GM12865 (cell line): ENCODE results near the gene SPEF2.
"Not testable (repeated sequence)": the region's sequence is repeated elsewhere in the genome, so short reads cannot be mapped to it uniquely, and the experiment has no call there.

Experiments used
- DNase-seq: peaks from one replicate; pipeline ENCODE4 v3.0.0; 2010; ENCODE audit warnings: low read depth
- H3K4me3 ChIP-seq: 2 replicates; pipeline ENCODE4 v1.5.1; 2011; ENCODE audit warnings: mild to moderate bottlenecking, low read depth, low read length, control low read depth
- CTCF ChIP-seq: IDR thresholded peaks from 2 replicates; pipeline ENCODE4 v1.5.1; 2011; ENCODE audit warnings: low read length, control low read depth, low read depth, inconsistent platforms; ENCODE audit not compliant: insufficient read depth; ENCODE audit errors: missing control alignments

The SPEF2 gene

GRCh38 chr5:35853631-35854030 lies 236.0 kb downstream of the SPEF2 start:
- TF ChIP-seq CTCF: no peak
- H3K4me3 ChIP-seq: no peak overlapping the region
- DNase-seq: peak; percentile 75

DNA sequence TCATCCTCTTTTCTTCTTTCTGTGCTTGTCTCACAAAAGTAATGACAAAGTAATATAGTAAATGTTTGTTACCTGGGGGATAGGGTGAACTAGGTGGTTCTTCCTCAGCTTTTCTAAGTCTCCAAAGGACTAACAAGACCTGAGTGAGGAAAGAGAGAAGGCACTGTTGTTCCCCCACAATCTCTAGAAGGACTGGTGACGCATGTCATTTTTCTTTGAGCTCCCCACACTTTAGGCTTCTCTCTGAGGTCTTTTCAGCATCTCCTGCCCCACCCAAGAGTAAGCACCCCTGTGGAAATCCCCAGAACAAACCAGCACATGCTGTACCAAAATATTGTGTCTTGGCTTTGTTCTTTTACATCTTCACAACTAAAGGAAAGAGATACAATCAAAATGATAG lies 236.6 kb downstream of the SPEF2 start:
- DNase-seq: peak; percentile 51
- no peak overlapping the region for H3K4me3 ChIP-seq
- TF ChIP-seq CTCF: no peak

DNA sequence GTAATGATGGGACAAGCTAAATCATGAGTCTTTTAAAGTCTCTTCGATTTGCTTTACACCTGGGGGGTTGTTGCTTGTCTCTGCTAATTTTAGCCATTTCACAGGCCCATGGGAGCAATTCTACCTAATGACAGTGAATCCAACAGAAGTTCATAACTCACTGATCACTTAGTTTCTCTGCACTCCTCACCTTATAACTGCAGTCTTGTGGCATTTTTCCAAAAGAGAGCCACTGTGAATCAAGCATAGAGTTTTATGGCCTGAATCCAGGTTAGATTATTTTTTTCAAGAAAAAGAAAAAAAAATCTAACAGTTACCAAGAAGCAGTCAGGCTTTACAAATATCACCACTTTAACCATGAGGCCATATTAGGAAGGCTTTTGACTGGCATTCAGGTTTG lies 237.5 kb downstream of the SPEF2 start:
- no peak overlapping the region for H3K4me3 ChIP-seq

GRCh38 chr5:35856186-35856764 lies 238.6 kb downstream of the SPEF2 start:
- not testable (repeated sequence) for H3K4me3 ChIP-seq, DNase-seq

More for the DNA sequence above, 237.5 kb downstream of the SPEF2 start:
- TF ChIP-seq CTCF: no peak
- DNase-seq: no peak

- TF ChIP-seq CTCF: no peak
- peak; percentile 55 for DNase-seq
- H3K4me3 ChIP-seq: peak within 1 kb of the TSS; percentile 27
Observed at GRCh38 chr5:35856765-35857351, 239.2 kb downstream of the SPEF2 start, which contains the start of gene IL7R. Gene IL7R (plus strand): TSS chr5:35856891. CDS start chr5:35856978, 87 bp downstream.

- H3K4me3 ChIP-seq: peak overlapping the region; percentile 27
- no peak for DNase-seq
- TF ChIP-seq CTCF: no peak
Observed at GRCh38 chr5:35857606-35858205, 240.0 kb downstream of the SPEF2 start.

- H3K4me3 ChIP-seq: no peak overlapping the region
- TF ChIP-seq CTCF: no peak
- no peak for DNase-seq
Observed at GRCh38 chr5:35859101-35859661, 241.5 kb downstream of the SPEF2 start.
